Measurements from ENCODE around the gene PCNT. TPM values are rescaled to one million over a fixed set of nuclear protein-coding genes. Genes with fewer than 3 reads are reported as not detected.
"Not testable (repeated sequence)": the region's sequence is repeated elsewhere in the genome, so short reads cannot be mapped to it uniquely, and the experiment has no call there.

The PCNT gene
- total RNA-seq, 2 experiments from 2014 or later: 54.4 to 55.5 TPM

- POLR2A ChIA-PET: no interaction called here
- Mint-ChIP-seq H3K4me3 (no peak overlapping the region), H3K27ac (peak overlapping the region; percentile 77), H3K36me3 (ENCODE audit: low read depth) (peaks cover 32% of the 10 kb centered on the region), H3K9me3 (no peaks in the 10 kb centered on the region), H3K4me1 (ENCODE audit: low read depth) (peaks cover 15% of the 10 kb centered on the region), H3K27me3 (no peaks in the 10 kb centered on the region)
- intact Hi-C loops (cut with DNase I, micrococcal nuclease): no loop called here
- ATAC-seq (ENCODE audit: poor library complexity) (no peak), DNase-seq (no peak)
- CTCF ChIA-PET: interaction anchor here (0.6 kb wide), 1 partner anchor 155 kb away, joined by 5 read pairs; no protein-coding TSS in a partner anchor
- Histone ChIP-seq H3K9me3 (ENCODE audit: control insufficient read depth in 1 of 2, insufficient read depth in 1 of 2, low read length in 2 of 2) (no peaks in the 10 kb centered on the region), H3K27me3 (ENCODE audit: control insufficient read depth in 1 of 2, insufficient read depth in 2 of 2, low read length in 2 of 2) (no peaks in the 10 kb centered on the region), H3K27ac (ENCODE audit: low read depth in 1 of 2, low read length in 2 of 2) (no peak overlapping the region), H3K4me3 (ENCODE audit: low read length) (no peak overlapping the region), H3K36me3 (ENCODE audit: insufficient read depth, low read length) (peaks cover 25% of the 10 kb centered on the region), H3K4me1 (ENCODE audit: insufficient read depth, low read length) (peaks cover 22% of the 10 kb centered on the region)
- no peak for TF ChIP-seq CTCF (IDR thresholded peaks at IDR 0.05)
Observed at GRCh38 chr21:46369520-46370235, 45.7 kb downstream of the PCNT start.

DNA sequence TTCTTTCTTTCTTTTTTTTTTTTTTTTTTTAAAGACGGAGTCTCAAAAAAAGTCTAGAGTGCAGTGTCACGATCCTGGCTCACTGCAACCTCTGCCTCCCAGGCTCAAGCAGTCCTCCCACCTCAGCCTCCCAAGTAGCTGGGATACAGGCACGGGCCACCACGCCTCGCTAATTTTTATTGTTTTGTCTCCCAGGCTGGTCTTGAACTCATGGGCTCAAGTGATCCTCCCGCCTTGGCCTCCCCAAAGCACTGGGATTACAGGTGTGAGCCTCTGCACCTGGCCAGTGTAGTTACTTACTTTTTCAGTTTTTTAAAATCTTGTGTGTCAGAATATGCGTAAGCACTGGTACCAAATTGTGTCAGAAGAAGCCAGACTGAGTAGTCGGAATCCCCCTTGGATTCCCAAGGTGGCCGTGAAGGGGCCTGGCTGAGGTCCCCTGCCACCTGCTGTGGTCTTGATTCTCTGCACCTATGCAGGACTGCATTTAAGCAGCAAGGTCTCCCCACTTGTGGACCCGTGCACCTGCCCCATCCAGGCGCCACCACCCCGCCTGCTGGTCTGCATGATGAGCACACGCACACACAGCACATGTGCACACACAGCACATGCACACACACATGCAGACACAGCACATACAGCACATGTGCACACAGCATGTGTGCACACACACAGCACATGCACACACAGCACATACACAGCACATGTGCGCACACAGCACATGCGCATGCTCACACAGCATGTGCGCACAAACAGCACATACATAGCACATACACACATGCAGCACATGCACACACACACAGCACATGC lies 47.5 kb downstream of the PCNT start:
- no peak overlapping the region for H3K4me3 Mint-ChIP-seq
- no peak for TF ChIP-seq CTCF (IDR thresholded peaks at IDR 0.05)
- CTCF ChIA-PET: no interaction called here
- no peaks in the 10 kb centered on the region for H3K27me3 Mint-ChIP-seq
- Histone ChIP-seq H3K36me3 (ENCODE audit: insufficient read depth, low read length) (peaks cover 14% of the 10 kb centered on the region), H3K27ac (ENCODE audit: low read depth in 1 of 2, low read length in 2 of 2) (no peak overlapping the region), H3K27me3 (ENCODE audit: control insufficient read depth in 1 of 2, insufficient read depth in 2 of 2, low read length in 2 of 2) (no peaks in the 10 kb centered on the region), H3K9me3 (ENCODE audit: control insufficient read depth in 1 of 2, insufficient read depth in 1 of 2, low read length in 2 of 2) (no peaks in the 10 kb centered on the region), H3K4me3 (ENCODE audit: low read length) (no peak overlapping the region), H3K4me1 (ENCODE audit: insufficient read depth, low read length) (peaks cover 22% of the 10 kb centered on the region)
- no peak for DNase-seq
- peaks cover 15% of the 10 kb centered on the region for H3K4me1 Mint-ChIP-seq (ENCODE audit: low read depth)
- peaks cover 24% of the 10 kb centered on the region for H3K36me3 Mint-ChIP-seq (ENCODE audit: low read depth)
- H3K9me3 Mint-ChIP-seq: no peaks in the 10 kb centered on the region
- intact Hi-C loops (cut with DNase I, micrococcal nuclease): no loop called here
- POLR2A ChIA-PET: no interaction called here
- ATAC-seq (ENCODE audit: poor library complexity): no peak
- H3K27ac Mint-ChIP-seq: no peak overlapping the region

DNA sequence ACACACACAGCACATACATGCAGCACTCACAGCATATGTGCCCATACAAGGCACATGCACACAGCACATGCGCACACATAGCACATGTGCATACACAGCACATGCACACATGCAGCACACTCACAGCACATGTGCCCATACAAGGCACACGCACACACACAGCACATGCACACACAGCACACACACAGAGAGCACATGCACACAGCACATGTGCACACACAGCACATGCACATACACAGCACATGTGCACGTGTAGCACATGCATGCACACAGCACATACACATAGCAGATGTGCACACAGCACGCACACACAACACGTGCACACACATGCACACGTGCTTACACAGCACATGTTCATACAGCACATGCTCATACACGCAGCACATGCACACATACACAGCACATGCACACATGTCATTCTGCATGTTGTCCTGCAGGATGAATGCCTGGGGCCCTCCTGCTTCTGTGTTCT lies 48.1 kb downstream of the PCNT start:
- Mint-ChIP-seq H3K9me3 (no peaks in the 10 kb centered on the region), H3K27me3 (no peaks in the 10 kb centered on the region), H3K27ac (no peak overlapping the region), H3K4me3 (no peak overlapping the region), H3K36me3 (ENCODE audit: low read depth) (peaks cover 18% of the 10 kb centered on the region), H3K4me1 (ENCODE audit: low read depth) (peaks cover 15% of the 10 kb centered on the region)
- H3K36me3 ChIP-seq (ENCODE audit: insufficient read depth, low read length): peaks cover 8% of the 10 kb centered on the region
- H3K4me3 ChIP-seq (ENCODE audit: low read length): no peak overlapping the region
- ChIA-PET CTCF (no interaction called here), POLR2A (no interaction called here)
- intact Hi-C loops (cut with DNase I, micrococcal nuclease): no loop called here
- H3K27ac ChIP-seq (ENCODE audit: low read depth in 1 of 2, low read length in 2 of 2): no peak overlapping the region
- peaks cover 22% of the 10 kb centered on the region for H3K4me1 ChIP-seq (ENCODE audit: insufficient read depth, low read length)
- no peaks in the 10 kb centered on the region for H3K27me3 ChIP-seq (ENCODE audit: control insufficient read depth in 1 of 2, insufficient read depth in 2 of 2, low read length in 2 of 2)
- DNase-seq (no peak), ATAC-seq (ENCODE audit: poor library complexity) (no peak)
- no peak for TF ChIP-seq CTCF (IDR thresholded peaks at IDR 0.05)
- no peaks in the 10 kb centered on the region for H3K9me3 ChIP-seq (ENCODE audit: control insufficient read depth in 1 of 2, insufficient read depth in 1 of 2, low read length in 2 of 2)

DNA sequence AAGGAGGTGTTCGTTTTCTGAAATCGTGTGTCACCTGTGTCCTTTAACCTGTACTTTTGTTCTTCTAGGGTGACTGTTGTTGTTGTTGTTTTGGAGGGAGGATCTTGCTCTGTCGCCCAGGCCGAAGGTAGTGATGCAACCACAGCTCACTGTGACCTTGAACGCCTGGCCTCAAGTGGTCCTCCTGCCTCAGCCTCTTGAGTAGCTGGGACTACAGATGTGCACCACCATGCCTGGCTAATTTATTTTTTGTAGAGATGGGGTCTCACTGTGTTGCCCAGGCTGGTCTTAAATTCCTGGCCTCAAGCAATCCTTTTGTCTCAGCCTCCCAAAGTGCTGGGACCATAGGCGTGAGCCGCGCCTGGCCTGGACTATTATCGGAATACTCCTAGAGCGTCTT lies 49.0 kb downstream of the PCNT start:
- CTCF ChIA-PET; H3K36me3 ChIP-seq (ENCODE audit: insufficient read depth, low read length); H3K27ac ChIP-seq (ENCODE audit: low read depth in 1 of 2, low read length in 2 of 2); H3K4me3 ChIP-seq (ENCODE audit: low read length); DNase-seq; H3K9me3 Mint-ChIP-seq; H3K4me3 Mint-ChIP-seq; intact Hi-C loops (cut with DNase I, micrococcal nuclease); H3K27me3 ChIP-seq (ENCODE audit: control insufficient read depth in 1 of 2, insufficient read depth in 2 of 2, low read length in 2 of 2); ATAC-seq (ENCODE audit: poor library complexity); H3K27ac Mint-ChIP-seq; H3K9me3 ChIP-seq (ENCODE audit: control insufficient read depth in 1 of 2, insufficient read depth in 1 of 2, low read length in 2 of 2); H3K27me3 Mint-ChIP-seq: not testable (repeated sequence)
- peaks cover 26% of the 10 kb centered on the region for H3K36me3 Mint-ChIP-seq (ENCODE audit: low read depth)
- peaks cover 15% of the 10 kb centered on the region for H3K4me1 Mint-ChIP-seq (ENCODE audit: low read depth)
- POLR2A ChIA-PET: interaction anchor here (0.7 kb wide), 1 partner anchor 137 kb away, joined by 5 read pairs; no protein-coding TSS in a partner anchor
- H3K4me1 ChIP-seq (ENCODE audit: insufficient read depth, low read length): peaks cover 18% of the 10 kb centered on the region
